HG03039 (cell line): ENCODE data around the gene AIDA.

ENCODE experiments used
- ATAC-seq: cut with Tn5 transposase; IDR thresholded peaks from one replicate; pipeline ENCODE4 v1.9.1; 2021; ENCODE audit warnings: mild to moderate bottlenecking, moderate library complexity; ENCODE audit not compliant: unreplicated experiment

Gene AIDA

GRCh38 chr1:222653178-222653827 lies 59.0 kb downstream of the AIDA start:
- peak; percentile 71 for ATAC-seq

DNA sequence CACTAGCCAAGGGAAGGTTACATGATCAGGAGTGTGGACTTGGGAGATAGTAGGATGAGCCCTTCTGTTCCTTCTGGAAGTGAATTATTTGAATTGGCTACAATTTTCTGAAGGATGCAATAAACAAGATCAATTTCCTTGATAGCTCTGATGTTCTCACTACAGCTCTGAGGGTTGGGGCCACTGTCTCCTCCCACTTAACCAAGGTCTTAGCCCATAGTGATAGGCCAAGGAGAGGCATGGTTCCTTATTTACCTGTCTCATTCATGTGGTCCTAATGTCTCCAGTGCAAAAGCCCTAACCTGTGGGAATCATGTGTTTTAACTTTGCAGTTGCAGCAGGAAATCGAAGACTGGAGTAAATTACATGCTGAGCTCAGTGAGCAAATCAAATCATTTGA lies 59.6 kb downstream of the AIDA start:
- no peak for ATAC-seq

DNA sequence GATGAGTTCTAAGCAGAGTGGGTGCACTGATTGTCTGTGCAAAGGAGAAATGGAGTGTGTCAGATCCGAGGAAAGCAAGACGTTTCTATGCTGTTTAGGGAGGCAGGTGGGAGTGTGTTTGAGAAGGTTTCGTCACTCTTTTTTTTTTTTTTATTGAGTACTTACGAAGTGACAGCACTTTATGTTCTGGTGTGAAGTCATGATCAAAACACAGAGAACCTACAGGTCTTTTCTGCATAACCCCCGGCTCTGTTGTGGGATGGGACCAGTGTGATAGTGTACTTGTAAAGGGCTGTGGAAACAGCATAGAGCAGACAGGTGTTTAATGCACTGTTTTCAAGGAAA lies 67.7 kb downstream of the AIDA start:
- no peak for ATAC-seq

- ATAC-seq: peak; percentile 96
These were observed 68.2 kb downstream of the AIDA start for GRCh38 chr1:222643938-222644635.

GRCh38 chr1:222643606-222643937 lies 68.7 kb downstream of the AIDA start:
- no peak for ATAC-seq

DNA sequence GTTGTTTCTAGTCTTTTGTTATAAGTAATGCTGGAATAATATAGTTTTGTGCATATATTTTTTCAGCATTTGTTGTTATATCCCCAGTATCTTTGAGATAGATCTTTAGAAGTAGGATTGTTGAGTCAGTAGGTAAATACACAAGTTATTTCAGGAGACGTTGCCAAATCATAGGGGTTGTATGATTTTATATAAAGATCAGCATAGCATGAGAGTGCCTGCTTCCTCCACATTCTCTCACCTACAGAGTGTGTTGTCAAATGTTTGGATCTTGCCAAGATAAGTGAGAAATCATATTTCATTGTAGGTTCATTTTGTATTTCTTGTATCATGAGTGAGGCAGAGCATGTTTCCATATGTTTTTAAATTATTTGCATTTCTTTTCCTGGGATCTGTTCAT lies 69.8 kb downstream of the AIDA start:
- no peak for ATAC-seq

DNA sequence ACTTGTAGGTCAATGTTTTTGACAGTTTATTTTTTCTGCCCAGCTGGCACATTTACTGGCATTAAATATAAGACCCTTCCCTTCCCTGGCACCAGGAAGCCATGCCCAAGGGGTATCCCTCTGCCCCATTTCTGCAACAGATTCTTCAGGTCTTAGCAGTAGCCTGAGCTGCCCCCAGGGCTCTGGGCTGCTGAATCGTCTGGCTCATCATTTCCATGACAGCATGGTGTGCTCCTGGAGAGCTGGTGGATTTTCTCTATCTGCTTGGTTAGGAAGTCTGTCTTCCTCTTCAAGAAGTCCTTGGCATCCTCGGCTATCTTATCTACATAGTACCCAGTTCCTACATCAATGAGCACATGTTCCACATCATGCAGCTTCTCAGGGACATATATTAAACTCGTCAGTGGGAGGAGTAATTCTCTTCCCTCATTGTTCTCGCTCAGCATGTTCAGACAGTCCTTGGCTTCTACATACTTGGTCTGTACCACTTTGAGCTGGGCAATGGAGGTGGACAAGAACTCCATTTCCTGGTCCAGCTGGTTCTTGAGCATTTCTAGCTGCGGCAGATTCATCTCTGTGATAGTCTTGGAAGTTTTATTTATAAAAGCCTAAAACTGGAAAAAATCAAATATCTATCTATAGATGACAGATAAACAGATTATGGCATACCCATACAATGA lies 70.9 kb downstream of the AIDA start:
- no peak for ATAC-seq

- ATAC-seq: peak; percentile 59
These were observed 77.9 kb downstream of the AIDA start for GRCh38 chr1:222634180-222635013.

DNA sequence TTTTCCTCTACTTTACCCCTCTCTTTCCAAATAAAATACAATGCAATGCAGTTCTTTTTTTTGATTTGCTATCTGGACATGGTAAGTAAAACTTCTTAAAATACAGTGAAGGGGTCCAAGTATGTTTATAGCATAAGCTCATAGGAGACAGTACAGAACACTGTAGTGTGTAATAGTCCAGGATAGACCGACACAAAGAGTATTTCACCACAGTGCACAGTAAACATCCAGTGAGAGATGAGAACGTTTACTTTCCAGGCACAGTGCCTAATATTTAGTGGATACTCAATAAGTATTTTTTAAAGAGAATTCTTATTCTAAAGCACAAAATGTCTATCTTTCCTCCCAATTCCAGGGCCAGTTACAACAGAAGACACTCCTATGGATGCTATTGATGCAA lies 79.5 kb downstream of the AIDA start:
- ATAC-seq: no peak

- no peak for ATAC-seq
These were observed 80.6 kb downstream of the AIDA start for GRCh38 chr1:222631611-222632208.

GRCh38 chr1:222629921-222630535 lies 82.3 kb downstream of the AIDA start:
- no peak for ATAC-seq

- ATAC-seq: no peak
These were observed 85.1 kb downstream of the AIDA start for GRCh38 chr1:222627232-222627631.

- no peak for ATAC-seq
These were observed 88.1 kb downstream of the AIDA start for GRCh38 chr1:222624214-222624613.

GRCh38 chr1:222623458-222623857 lies 88.8 kb downstream of the AIDA start:
- no peak for ATAC-seq

DNA sequence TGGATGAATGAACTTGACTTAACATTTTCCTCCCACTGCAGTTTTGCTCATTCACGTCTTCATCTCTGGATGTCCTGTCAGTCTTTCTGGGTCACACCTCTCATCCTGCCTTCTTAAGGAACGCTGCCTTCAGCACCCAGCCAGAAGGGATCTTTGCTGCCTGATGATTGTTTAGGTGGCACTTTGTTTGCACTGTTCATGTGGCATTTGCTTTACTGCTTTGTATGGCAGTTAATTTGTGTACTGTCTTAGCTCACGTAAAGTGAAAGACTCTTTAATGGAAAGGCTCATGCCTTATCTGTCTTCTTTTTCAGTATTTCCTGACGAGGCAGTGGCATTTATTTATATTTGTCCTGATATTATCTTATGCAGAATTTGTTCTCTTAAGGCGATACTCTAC lies 89.5 kb downstream of the AIDA start:
- ATAC-seq: no peak

DNA sequence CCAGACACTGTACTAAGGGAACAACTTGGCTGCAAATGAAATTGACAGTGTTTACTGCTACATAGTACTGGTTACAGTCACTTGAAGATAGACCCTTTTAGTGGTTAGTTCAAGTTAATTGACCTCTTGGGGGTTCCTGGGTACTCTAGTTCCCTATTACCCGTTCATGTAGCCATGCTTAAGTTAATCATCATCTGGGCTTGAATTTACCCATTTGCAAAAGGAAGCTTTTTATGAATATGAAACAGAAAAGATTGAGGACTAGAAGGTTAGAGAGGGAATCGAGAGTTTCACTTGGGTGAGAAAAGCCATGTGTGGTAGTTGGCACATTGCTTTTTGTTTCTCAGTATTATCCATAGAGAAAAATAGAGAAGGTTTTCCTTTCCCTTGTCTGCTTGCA lies 91.7 kb downstream of the AIDA start:
- ATAC-seq: no peak

DNA sequence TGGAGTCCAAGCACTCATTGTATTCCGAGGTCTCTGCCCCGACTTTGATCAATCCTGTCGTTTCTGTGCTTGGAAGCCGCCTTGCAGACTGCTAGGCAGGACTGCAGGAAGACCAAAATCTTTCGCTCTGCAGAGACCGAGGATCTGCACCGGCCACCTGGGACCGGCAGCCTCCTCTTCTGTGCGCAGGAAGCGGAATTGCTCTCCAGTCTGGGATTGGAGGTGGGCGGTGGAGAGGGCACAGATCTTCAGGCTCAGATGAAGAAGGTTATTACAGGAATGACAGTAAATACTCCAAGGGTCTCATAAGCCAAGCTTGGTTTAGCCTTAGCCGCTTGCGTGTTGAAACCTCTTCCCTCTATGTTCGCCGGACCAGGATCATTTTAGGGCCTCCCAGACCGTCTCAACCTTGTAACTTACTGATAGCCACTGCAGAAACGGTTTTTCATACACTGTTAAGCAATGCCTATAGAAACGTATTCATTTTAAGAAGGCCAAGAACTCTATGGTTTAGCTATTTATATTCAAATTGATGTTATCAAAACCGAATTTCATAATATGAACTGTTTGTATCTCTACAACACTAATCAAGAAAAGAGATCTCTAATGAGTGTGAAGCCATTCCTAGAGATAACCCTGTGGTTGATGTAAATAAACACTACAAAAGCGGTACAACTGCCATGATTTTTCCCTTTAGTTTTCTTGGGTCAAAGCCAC lies 93.3 kb downstream of the AIDA start:
- no peak for ATAC-seq
